ENCODE results near the gene GPLD1.

DNA sequence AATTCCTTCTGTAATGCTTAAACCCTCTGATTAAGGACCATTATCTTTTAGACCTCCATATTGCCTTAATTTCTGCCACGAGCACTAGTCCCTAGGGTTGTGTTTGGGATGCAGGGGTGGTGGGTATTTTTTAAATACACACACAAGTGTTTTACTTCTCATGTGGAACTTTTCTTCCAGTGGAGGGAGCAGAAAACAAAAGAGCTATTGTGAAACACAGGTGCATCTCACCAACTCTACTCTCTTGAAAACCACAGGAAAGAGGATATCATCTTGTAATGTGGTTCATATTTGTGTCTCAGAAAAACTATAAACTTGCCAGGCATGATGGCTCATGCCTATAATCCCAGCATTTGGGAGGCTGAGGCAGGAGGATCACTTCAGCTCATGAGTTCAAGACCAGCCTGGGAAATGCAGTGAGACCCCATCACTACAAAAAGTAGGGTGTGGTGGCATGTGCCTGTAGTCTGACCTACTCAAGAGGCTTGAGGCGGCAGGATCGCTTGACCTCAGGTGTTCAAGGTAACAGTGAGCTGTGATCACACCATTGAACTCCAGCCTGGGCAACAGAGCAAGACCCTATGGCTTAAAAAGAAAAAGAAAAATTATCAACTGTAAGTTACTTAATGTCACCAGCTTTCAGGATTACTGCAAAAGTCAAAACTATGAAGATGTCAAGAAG lies 49.4 kb downstream of the GPLD1 start:
- TF ChIP-seq, protein P1, sequence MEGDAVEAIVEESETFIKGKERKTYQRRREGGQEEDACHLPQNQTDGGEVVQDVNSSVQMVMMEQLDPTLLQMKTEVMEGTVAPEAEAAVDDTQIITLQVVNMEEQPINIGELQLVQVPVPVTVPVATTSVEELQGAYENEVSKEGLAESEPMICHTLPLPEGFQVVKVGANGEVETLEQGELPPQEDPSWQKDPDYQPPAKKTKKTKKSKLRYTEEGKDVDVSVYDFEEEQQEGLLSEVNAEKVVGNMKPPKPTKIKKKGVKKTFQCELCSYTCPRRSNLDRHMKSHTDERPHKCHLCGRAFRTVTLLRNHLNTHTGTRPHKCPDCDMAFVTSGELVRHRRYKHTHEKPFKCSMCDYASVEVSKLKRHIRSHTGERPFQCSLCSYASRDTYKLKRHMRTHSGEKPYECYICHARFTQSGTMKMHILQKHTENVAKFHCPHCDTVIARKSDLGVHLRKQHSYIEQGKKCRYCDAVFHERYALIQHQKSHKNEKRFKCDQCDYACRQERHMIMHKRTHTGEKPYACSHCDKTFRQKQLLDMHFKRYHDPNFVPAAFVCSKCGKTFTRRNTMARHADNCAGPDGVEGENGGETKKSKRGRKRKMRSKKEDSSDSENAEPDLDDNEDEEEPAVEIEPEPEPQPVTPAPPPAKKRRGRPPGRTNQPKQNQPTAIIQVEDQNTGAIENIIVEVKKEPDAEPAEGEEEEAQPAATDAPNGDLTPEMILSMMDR (IDR thresholded peaks at IDR 0.05; ENCODE audit: low read depth, low read length, poor library complexity, severe bottlenecking), result no peak
- TF ChIP-seq EZH2phosphoT487 (IDR thresholded peaks at IDR 0.05; ENCODE audit: borderline replicate concordance, low read length), result no peak
